Left ventricle myocardium inferior (tissue), 1 donor: ENCODE results near the gene WNT7B. TPM values are rescaled to one million over a fixed set of nuclear protein-coding genes. Genes with fewer than 3 reads are reported as not detected.

Experiments
- DNase-seq: peaks from one replicate; pipeline ENCODE4 v3.0.0-alpha.2; 2020
- H3K27ac ChIP-seq: fragments of 200-600 bp; replicated peaks from 2 replicates; pipeline ENCODE4 v1.8.0; 2021
- H3K27me3 ChIP-seq: fragments of 200-600 bp; 2 replicates; pipeline ENCODE4 v1.8.0; 2021; ENCODE audit warnings: low read depth
- H3K36me3 ChIP-seq: fragments of 200-600 bp; 2 replicates; pipeline ENCODE4 v1.8.0; 2021
- H3K4me1 ChIP-seq: fragments of 200-600 bp; 2 replicates; pipeline ENCODE4 v1.8.0; 2021
- H3K4me3 ChIP-seq: fragments of 200-600 bp; 2 replicates; pipeline ENCODE4 v1.8.0; 2021; ENCODE audit warnings: mild to moderate bottlenecking, moderate library complexity
- H3K9me3 ChIP-seq: fragments of 200-600 bp; replicated peaks from 2 replicates; pipeline ENCODE4 v1.8.0; 2021
- intact Hi-C: fragments of 100-400 bp; cut with micrococcal nuclease; formaldehyde crosslinking; loops from one replicate; pipeline ENCODE4 v1.11.0; 2022
- total RNA-seq: library from RNA; stranded (reverse); fragmentation: NEBNext Ultra II Directional; extraction: Animal tissue kit (Norgen Biotek cat#: 25700); gene quantifications from one replicate; pipeline ENCODE4 v1.2.1, GENCODE V29; 2021
- TF ChIP-seq, protein P1 (sequence below): fragments of 200-600 bp; IDR thresholded peaks from 2 replicates; pipeline ENCODE4 v1.8.0; 2021; ENCODE audit warnings: antibody characterized with exemption, mild to moderate bottlenecking, borderline replicate concordance
- donor health status: DM: no; HTN: yes; CAD: no; lungs with severe emphysema.

The WNT7B gene
- total RNA-seq, 1 donor from 2014 or later: not detected

DNA sequence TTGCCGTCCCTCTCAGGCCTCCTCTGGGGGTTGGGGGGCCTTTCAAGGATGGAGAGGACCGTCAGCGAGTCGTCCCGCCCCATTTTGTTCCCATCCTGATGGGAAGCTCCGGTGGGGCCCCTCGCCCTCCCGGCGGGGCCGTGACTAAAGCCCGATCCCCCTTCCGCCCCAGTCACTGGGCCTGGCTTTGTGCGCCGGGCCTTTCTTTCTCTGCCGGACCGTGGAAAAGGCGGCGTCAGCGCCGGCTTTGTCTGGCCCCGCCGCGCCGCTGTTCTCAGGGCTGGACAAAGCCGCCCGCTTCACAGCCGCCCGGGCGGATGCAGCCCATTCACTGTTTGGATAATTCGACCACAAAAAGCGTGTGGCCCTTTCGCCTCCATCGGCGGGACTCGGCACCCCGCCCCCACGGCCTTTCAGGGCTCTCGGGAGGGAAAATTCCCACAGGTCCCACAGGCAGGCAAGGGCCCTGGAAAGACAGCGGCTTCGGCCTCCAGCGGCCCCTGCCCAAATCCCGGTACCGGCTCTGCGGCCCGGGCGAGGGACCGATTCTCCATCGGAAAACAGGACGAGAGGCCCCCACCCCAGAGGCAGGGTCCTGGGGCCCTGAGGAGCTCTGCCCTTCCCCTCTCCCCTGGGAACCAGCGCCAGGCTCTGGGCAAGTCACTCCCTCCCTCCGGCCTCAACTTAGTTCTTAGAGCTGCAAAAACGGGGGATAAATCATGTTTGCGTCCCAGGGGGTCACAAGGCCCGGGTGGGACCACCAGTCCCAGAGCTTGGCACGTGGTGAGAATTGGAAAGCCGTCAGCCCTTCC is 87.2 kb downstream of the WNT7B start:
- H3K27ac ChIP-seq: no peak overlapping the region
- H3K9me3 ChIP-seq: no peaks in the 10 kb centered on the region
- no peak overlapping the region for H3K4me3 ChIP-seq
- peak; percentile 12 for DNase-seq
- H3K36me3 ChIP-seq: no peaks in the 10 kb centered on the region
- intact Hi-C loops: no loop called here
- TF ChIP-seq, protein P1, sequence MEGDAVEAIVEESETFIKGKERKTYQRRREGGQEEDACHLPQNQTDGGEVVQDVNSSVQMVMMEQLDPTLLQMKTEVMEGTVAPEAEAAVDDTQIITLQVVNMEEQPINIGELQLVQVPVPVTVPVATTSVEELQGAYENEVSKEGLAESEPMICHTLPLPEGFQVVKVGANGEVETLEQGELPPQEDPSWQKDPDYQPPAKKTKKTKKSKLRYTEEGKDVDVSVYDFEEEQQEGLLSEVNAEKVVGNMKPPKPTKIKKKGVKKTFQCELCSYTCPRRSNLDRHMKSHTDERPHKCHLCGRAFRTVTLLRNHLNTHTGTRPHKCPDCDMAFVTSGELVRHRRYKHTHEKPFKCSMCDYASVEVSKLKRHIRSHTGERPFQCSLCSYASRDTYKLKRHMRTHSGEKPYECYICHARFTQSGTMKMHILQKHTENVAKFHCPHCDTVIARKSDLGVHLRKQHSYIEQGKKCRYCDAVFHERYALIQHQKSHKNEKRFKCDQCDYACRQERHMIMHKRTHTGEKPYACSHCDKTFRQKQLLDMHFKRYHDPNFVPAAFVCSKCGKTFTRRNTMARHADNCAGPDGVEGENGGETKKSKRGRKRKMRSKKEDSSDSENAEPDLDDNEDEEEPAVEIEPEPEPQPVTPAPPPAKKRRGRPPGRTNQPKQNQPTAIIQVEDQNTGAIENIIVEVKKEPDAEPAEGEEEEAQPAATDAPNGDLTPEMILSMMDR: no peak
- H3K4me1 ChIP-seq: peaks cover 14% of the 10 kb centered on the region
- H3K27me3 ChIP-seq: peaks cover 76% of the 10 kb centered on the region

DNA sequence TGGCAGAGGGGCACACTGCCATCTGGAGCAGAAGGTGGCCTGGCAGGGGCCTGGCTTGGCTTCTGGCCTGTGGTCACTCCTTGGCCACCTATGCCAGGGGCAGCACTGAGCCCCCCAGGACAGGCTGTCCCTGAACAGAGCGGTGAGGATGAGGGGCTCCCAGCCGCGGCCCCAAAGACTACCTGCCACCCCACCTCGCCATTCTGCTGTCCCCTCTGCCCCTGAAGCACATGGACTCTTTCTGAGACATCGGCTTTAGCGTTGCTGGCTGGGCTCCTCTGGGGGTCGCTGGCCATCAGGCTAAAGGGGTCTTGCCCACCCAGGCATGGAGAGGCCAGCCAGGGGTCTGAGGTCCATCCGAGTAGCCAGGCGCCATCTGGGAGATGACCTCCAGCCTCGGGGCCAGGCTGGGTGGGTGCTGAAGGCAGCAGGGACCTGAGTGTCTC is 87.8 kb downstream of the WNT7B start:
- TF ChIP-seq, protein P1: no peak
- intact Hi-C loops: no loop called here
- Histone ChIP-seq H3K4me1 (peaks cover 20% of the 10 kb centered on the region), H3K27me3 (peaks cover 83% of the 10 kb centered on the region), H3K27ac (no peak overlapping the region), H3K36me3 (no peaks in the 10 kb centered on the region), H3K4me3 (no peak overlapping the region), H3K9me3 (no peaks in the 10 kb centered on the region)
- peak; percentile 12 for DNase-seq

DNA sequence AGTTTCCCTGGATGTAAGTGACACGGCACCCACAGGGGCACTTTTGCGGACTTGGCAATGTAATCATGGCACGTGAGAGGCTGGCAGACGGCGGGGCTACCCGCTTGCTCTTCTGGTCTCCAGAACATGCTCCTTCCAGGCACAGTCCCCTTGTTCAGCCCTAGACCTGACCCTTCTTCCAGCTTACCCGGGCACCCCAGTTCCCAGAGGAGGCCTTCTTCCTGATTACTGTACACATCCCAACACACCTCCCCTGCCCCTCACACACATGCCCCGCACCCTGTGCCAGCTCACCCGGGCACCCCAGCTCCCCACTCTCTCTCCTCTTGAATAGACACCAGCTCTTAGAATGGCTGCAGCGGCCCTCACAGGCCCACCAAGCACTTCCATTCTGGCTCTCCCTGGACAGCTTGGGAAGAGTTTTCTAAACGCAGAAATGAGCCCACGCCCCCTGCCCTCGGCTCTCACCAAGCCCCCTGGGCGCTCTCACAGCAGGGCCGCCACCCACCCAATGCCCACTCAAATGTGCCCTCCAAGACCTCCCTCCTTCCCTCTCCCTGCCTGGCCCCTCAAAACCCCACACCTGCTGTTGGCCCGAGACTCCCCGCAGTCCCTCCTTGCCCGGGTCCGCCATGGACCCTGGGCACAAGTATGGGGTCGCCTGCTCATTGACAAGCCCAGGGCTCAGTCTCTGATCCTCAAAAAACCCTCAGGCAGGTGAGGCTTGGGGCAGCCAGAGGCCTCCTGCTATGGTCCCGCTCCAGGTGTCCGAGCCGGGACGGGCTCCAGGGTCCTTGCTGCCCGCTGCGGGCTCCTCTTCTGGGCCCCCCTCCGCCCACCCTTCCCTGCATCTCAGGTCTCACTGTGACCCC is 88.5 kb downstream of the WNT7B start:
- TF ChIP-seq, protein P1: no peak
- intact Hi-C loops: no loop called here
- peaks cover 25% of the 10 kb centered on the region for H3K4me1 ChIP-seq
- H3K36me3 ChIP-seq: no peaks in the 10 kb centered on the region
- H3K27me3 ChIP-seq: peaks cover 89% of the 10 kb centered on the region
- H3K27ac ChIP-seq: no peak overlapping the region
- DNase-seq: no peak
- H3K9me3 ChIP-seq: no peaks in the 10 kb centered on the region
- H3K4me3 ChIP-seq: no peak overlapping the region

DNA sequence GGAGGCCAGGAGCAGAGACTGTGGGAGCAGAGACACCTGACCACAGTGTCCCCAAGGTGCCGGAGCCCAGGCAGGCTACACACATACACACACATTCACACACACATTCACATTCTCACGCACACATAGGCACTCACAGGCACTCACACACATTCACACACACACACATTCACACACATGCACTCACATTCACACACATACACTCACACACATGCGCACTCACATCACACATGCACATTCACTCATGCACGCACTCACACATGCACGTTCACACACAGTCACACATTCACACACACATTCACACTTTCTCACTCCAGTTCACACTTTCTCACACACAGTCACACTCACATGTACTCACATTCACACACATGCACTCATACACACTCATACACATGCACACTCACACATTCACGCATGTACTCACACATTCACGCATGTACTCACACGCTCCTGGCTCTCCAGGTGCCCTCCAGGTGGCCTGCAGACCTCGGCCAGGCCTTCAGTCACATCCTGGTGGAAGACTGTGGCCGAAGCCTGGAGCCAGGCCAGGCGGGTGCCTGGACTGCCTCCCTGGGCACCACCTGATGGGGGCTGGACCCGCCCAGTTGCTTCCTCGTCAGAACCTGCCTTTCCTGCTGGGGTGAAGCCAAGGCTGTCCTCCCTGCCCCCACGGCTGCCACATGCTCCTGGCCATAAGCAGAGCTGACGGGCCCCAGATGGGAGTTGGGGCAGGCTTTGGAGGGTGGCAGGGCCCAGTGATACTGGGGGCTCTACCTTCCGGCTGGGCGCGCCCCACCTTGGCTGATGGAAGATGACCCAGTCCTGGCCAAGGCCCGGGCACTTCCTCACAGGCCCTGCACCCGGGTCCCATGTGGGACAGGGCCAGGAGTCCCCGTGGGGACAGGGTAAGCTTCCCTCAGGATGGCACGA is 89.5 kb downstream of the WNT7B start:
- H3K27me3 ChIP-seq: peaks cover 90% of the 10 kb centered on the region
- peaks cover 25% of the 10 kb centered on the region for H3K4me1 ChIP-seq
- peak; percentile 7 for DNase-seq
- H3K9me3 ChIP-seq: no peaks in the 10 kb centered on the region
- H3K27ac ChIP-seq: no peak overlapping the region
- no peak overlapping the region for H3K4me3 ChIP-seq
- intact Hi-C loops: no loop called here
- H3K36me3 ChIP-seq: no peaks in the 10 kb centered on the region
- TF ChIP-seq, protein P1: no peak

DNA sequence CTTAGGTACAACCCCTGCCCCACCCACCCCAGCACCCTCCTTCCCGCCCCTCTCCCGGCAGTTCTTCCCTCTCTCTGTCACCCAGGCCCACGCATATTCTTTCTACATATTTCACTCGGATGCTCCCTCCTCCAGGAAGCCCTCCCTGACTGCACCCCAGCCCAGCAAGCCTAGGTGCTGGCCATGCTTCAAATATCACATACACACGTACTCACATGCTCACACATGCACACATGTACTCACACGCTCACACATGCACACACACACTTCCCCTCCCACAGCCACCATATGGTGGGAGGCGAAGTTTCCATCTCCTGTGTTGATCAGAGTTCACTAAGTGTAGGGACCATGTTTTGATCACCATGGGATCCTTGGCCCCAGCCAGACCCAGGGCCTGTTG is 90.4 kb downstream of the WNT7B start:
- intact Hi-C loops: no loop called here
- DNase-seq: peak; percentile 9
- Histone ChIP-seq H3K27me3 (peaks cover 90% of the 10 kb centered on the region), H3K36me3 (no peaks in the 10 kb centered on the region), H3K4me1 (peaks cover 25% of the 10 kb centered on the region), H3K9me3 (no peaks in the 10 kb centered on the region), H3K27ac (no peak overlapping the region), H3K4me3 (no peak overlapping the region)
- TF ChIP-seq, protein P1: no peak
